Body of pancreas (tissue), 4 donors: Measurements from ENCODE around the gene MESD. TPM values are rescaled to one million over a fixed set of nuclear protein-coding genes. Genes with fewer than 3 reads are reported as not detected.
A peak's percentile ranks its signal among the peaks of the same experiment; 100 is the strongest.

ENCODE experiments used
- ATAC-seq: fragments of 150-250 bp; one replicate; pipeline ENCODE4 v1.9.1; 2016
- DNase-seq, 4 donors: peaks; one replicate each; pipeline ENCODE4 v3.0.0-alpha.2; 2019
- H3K27ac ChIP-seq, 4 donors: fragments of 200-600 bp; sonication (generic); 1 replicate in 3 of 4; 2 replicates in 1 of 4; pipeline versions ENCODE4 v1.5.1 to v1.6.1; 2016 to 2019; ENCODE audit warnings: mild to moderate bottlenecking in 1 of 4, mixed read lengths in 1 of 4, moderate library complexity in 1 of 4
- H3K27me3 ChIP-seq, 2 donors: fragments of 200-600 bp; sonication (generic); one replicate each; pipeline ENCODE4 v1.6.0; 2016; ENCODE audit warnings: mild to moderate bottlenecking in 1 of 2
- H3K36me3 ChIP-seq, 2 donors: fragments of 200-600 bp; sonication (generic); replicated peaks in 1 of 2; 2 replicates each; pipeline ENCODE4 v1.5.1; 2016; ENCODE audit warnings: low read depth in 2 of 2; ENCODE audit not compliant: insufficient read depth in 1 of 2
- H3K4me1 ChIP-seq: fragments of 200-600 bp; sonication (generic); one replicate; pipeline ENCODE4 v1.6.0; 2016
- H3K4me3 ChIP-seq, 2 donors: fragments of 200-600 bp; sonication (generic); 1 replicate in 1 of 2; 2 replicates in 1 of 2; pipeline ENCODE4 v1.5.1; 2016 to 2019
- H3K9me3 ChIP-seq, 3 donors: fragments of 200-600 bp; sonication (generic); 1 replicate in 2 of 3; 2 replicates in 1 of 3; pipeline ENCODE4 v1.5.1; 2016
- CTCF ChIP-seq, 7 experiments: fragments of 450-650 bp in 4 of 7; fragments of 200-600 bp in 3 of 7; sonication (generic) in 3 of 7; IDR thresholded peaks; one replicate each; pipeline ENCODE4 v1.5.1; 2016 to 2019; ENCODE audit warnings: antibody characterized with exemption in 7 of 7
- POLR2A ChIP-seq, 3 donors: fragments of 450-650 bp; IDR thresholded peaks; one replicate each; pipeline ENCODE4 v1.6.1; 2016; ENCODE audit warnings: antibody characterized with exemption in 3 of 3, mild to moderate bottlenecking in 2 of 3
- WGBS, 2 donors: methylation state at CpG; one replicate each; pipeline ENCODE4 v1.1.5; 2017; 5-methylcytosine and 5-hydroxymethylcytosine counted together
- intact Hi-C: fragments of 100-400 bp; cut with DNase I; formaldehyde crosslinking; loops from one replicate; pipeline ENCODE4 v1.15.1; 2023
- total RNA-seq, 2 donors: library from RNA; depleted of rRNA; stranded (reverse); fragments of >200 nt; gene quantifications; one replicate each; pipeline ENCODE4 v1.1.0, GENCODE V29; 2016

The MESD gene
- total RNA-seq, 2 donors from 2014 or later, result 22.3 to 34.6 TPM

GRCh38 chr15:80942746-80943565 is 46.7 kb downstream of the MESD start:
- H3K4me3 ChIP-seq, result no peak overlapping the region
- no peak for TF ChIP-seq CTCF (IDR thresholded peaks at IDR 0.05)
- no peak for TF ChIP-seq POLR2A (IDR thresholded peaks at IDR 0.05)
- ATAC-seq, result no peak
- DNase-seq, result peak in 2 of 4 donors; percentile 17 to 30
- no peaks in the 10 kb centered on the region for H3K9me3 ChIP-seq
- peaks cover 0 to 4% of the 10 kb centered on the region in 2 donors for H3K36me3 ChIP-seq
- H3K27me3 ChIP-seq, result no peaks in the 10 kb centered on the region
- H3K27ac ChIP-seq, result no peak overlapping the region
- 92 to 94% methylated on average over 14 to 16 of the region's 16 CpGs for WGBS, 2 donors
- intact Hi-C loops, result no loop called here
- no peaks in the 10 kb centered on the region for H3K4me1 ChIP-seq

GRCh38 chr15:80942266-80942665 is 47.4 kb downstream of the MESD start:
- H3K4me3 ChIP-seq, result no peak overlapping the region
- ATAC-seq, result no peak
- intact Hi-C loops, result no loop called here
- no peak for DNase-seq
- no peak overlapping the region for H3K27ac ChIP-seq
- no peaks in the 10 kb centered on the region for H3K9me3 ChIP-seq
- no peaks in the 10 kb centered on the region for H3K4me1 ChIP-seq
- H3K36me3 ChIP-seq, result peaks cover 0 to 4% of the 10 kb centered on the region in 2 donors
- no peak for TF ChIP-seq POLR2A (IDR thresholded peaks at IDR 0.05)
- no peak for TF ChIP-seq CTCF (IDR thresholded peaks at IDR 0.05)
- 79 to 91% methylated on average over 6 to 7 of the region's 7 CpGs for WGBS, 2 donors
- H3K27me3 ChIP-seq, result no peaks in the 10 kb centered on the region

GRCh38 chr15:80940851-80941250 is 48.8 kb downstream of the MESD start:
- Histone ChIP-seq H3K9me3 (no peaks in the 10 kb centered on the region), H3K27ac (no peak overlapping the region), H3K4me1 (no peaks in the 10 kb centered on the region), H3K4me3 (no peak overlapping the region), H3K36me3 (peaks cover 0 to under 1% of the 10 kb centered on the region in 2 donors), H3K27me3 (no peaks in the 10 kb centered on the region)
- TF ChIP-seq POLR2A (IDR thresholded peaks at IDR 0.05) (no peak), CTCF (IDR thresholded peaks at IDR 0.05) (no peak)
- 96 to 100% methylated on average over 6 of the region's 6 CpGs for WGBS, 2 donors
- intact Hi-C loops, result no loop called here
- no peak for DNase-seq
- no peak for ATAC-seq

GRCh38 chr15:80940331-80940730 is 49.3 kb downstream of the MESD start:
- ATAC-seq (no peak), DNase-seq (no peak)
- Histone ChIP-seq H3K27ac (no peak overlapping the region), H3K4me1 (no peaks in the 10 kb centered on the region), H3K4me3 (no peak overlapping the region), H3K27me3 (no peaks in the 10 kb centered on the region), H3K36me3 (no peaks in the 10 kb centered on the region), H3K9me3 (no peaks in the 10 kb centered on the region)
- WGBS, 2 donors, result 77 to 93% methylated on average over 3 to 4 of the region's 4 CpGs
- intact Hi-C loops, result no loop called here
- TF ChIP-seq POLR2A (IDR thresholded peaks at IDR 0.05), result no peak
- TF ChIP-seq CTCF (IDR thresholded peaks at IDR 0.05), result no peak

GRCh38 chr15:80939216-80939615 is 50.4 kb downstream of the MESD start:
- no peaks in the 10 kb centered on the region for H3K36me3 ChIP-seq
- intact Hi-C loops, result no loop called here
- 88 to 94% methylated on average over 3 of the region's 3 CpGs for WGBS, 2 donors
- ATAC-seq (no peak), DNase-seq (no peak)
- no peaks in the 10 kb centered on the region for H3K9me3 ChIP-seq
- H3K4me1 ChIP-seq, result no peaks in the 10 kb centered on the region
- no peak overlapping the region for H3K27ac ChIP-seq
- no peak overlapping the region for H3K4me3 ChIP-seq
- TF ChIP-seq CTCF (IDR thresholded peaks at IDR 0.05) (no peak), POLR2A (IDR thresholded peaks at IDR 0.05) (no peak)
- H3K27me3 ChIP-seq, result no peaks in the 10 kb centered on the region
